CD4-positive, alpha-beta memory T cell (primary cell): Measurements from ENCODE around the gene SEPTIN11. TPM values are rescaled to one million over a fixed set of nuclear protein-coding genes. Genes with fewer than 3 reads are reported as not detected.
A peak's percentile ranks its signal among the peaks of the same experiment; 100 is the strongest.

Experiments used
- CTCF ChIA-PET: fragments of 350-600 bp; sonication (Branson Sonifier 250); formaldehyde crosslinking; loops from one replicate; lab custom pipeline; 2021; ENCODE audit warnings: inconsistent platforms; ENCODE audit not compliant: partially characterized antibody; lab: Charles Lee
- POLR2A ChIA-PET: fragments of 350-600 bp; sonication (Branson Sonifier 250); formaldehyde crosslinking; loops from one replicate; lab custom pipeline; 2021; ENCODE audit not compliant: partially characterized antibody; lab: Charles Lee
- DNase-seq, 5 donors: peaks; one replicate each; pipeline versions ENCODE4 v3.0.0 to v3.0.0-alpha.2; 2020 to 2022; ENCODE audit warnings: mixed read lengths in 1 of 5
- H3K27ac ChIP-seq: one replicate; pipeline ENCODE4 v1.7.0; 2013; ENCODE audit warnings: low read depth, low read length
- H3K27me3 ChIP-seq: 2 replicates; pipeline ENCODE4 v1.7.0; 2013; ENCODE audit warnings: mild to moderate bottlenecking, low read length, moderate library complexity; ENCODE audit not compliant: insufficient read depth
- H3K36me3 ChIP-seq: 2 replicates; pipeline ENCODE4 v1.7.0; 2013; ENCODE audit warnings: mild to moderate bottlenecking, low read length, moderate library complexity; ENCODE audit not compliant: insufficient read depth
- H3K4me1 ChIP-seq: 2 replicates; pipeline ENCODE4 v1.7.0; 2013; ENCODE audit warnings: mild to moderate bottlenecking, low read length, moderate library complexity; ENCODE audit not compliant: insufficient read depth
- H3K4me3 ChIP-seq, 2 donors: one replicate each; pipeline ENCODE4 v1.7.0; 2013; ENCODE audit warnings: low read length in 2 of 2, mild to moderate bottlenecking in 1 of 2
- H3K9me3 ChIP-seq, 2 donors: one replicate each; pipeline ENCODE4 v1.7.0; 2013; ENCODE audit warnings: low read length in 2 of 2, control low read depth in 1 of 2; ENCODE audit not compliant: control insufficient read depth in 1 of 2
- H3K27ac Mint-ChIP-seq, 7 donors: one replicate each; pipeline ENCODE4 v1.8.0; 2020 to 2021; ENCODE audit warnings: mixed read lengths in 7 of 7, mild to moderate bottlenecking in 6 of 7, inconsistent platforms in 3 of 7, moderate library complexity in 3 of 7
- H3K27me3 Mint-ChIP-seq, 2 donors: one replicate each; pipeline ENCODE4 v1.8.0; 2020 to 2021; ENCODE audit warnings: mixed read lengths in 2 of 2
- H3K36me3 Mint-ChIP-seq, 2 donors: one replicate each; pipeline ENCODE4 v1.8.0; 2020 to 2021; ENCODE audit warnings: mixed read lengths in 2 of 2, inconsistent platforms in 1 of 2, mild to moderate bottlenecking in 1 of 2
- H3K4me1 Mint-ChIP-seq, 4 donors: one replicate each; pipeline ENCODE4 v1.8.0; 2020 to 2021; ENCODE audit warnings: mixed read lengths in 4 of 4, mild to moderate bottlenecking in 1 of 4
- H3K4me3 Mint-ChIP-seq, 8 donors: one replicate each; pipeline ENCODE4 v1.8.0; 2020 to 2021; ENCODE audit warnings: mixed read lengths in 8 of 8, mild to moderate bottlenecking in 7 of 8, moderate library complexity in 6 of 8, inconsistent platforms in 3 of 8
- H3K9me3 Mint-ChIP-seq, 8 donors: one replicate each; pipeline ENCODE4 v1.8.0; 2020 to 2021; ENCODE audit warnings: mixed read lengths in 8 of 8, mild to moderate bottlenecking in 5 of 8, inconsistent platforms in 3 of 8, moderate library complexity in 1 of 8
- intact Hi-C: fragments of 100-400 bp; cut with micrococcal nuclease; formaldehyde crosslinking; loops from one replicate; pipeline ENCODE4 v1.15.1; 2023
- polyA plus RNA-seq, 2 donors: library from polyadenylated mRNA; unstranded; fragments of 300-500 nt; fragmentation: Illumina TruSeq; gene quantifications; one replicate each; pipeline ENCODE4 v1.2.3, GENCODE V29; 2021
- total RNA-seq, 2 experiments: library from RNA; stranded (reverse); gene quantifications; one replicate each; pipeline ENCODE4 v1.2.3, GENCODE V29; 2021

The SEPTIN11 gene
- total and polyA plus RNA-seq, 4 experiments from 2014 or later, result 21.9 to 31.3 (median 27.7) TPM

DNA sequence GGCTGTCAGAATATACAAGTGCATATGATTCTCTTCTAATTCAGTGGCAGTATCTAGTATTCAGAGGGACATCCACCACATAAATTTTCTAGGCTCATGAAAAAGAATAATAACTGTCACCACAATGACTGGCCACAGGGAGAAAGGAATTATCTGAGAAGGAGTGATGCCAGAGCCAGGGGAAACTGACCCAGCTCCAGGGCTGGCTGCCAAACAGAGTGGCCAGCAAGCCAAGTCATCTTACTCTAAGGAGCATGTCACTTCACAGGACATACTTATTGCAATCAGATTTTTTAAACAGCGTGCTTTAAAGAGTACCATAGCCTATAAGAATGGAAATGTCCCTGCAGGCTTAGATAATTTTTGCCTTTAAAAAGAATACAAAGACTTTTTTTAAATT lies 5.8 kb upstream of the SEPTIN11 start:
- no peak overlapping the region for H3K4me3 ChIP-seq
- peaks cover 0 to 3% of the 10 kb centered on the region in 2 donors for H3K27me3 Mint-ChIP-seq
- no peak overlapping the region for H3K4me3 Mint-ChIP-seq
- peaks cover 3 to 5% (median 5%) of the 10 kb centered on the region in 4 donors for H3K4me1 Mint-ChIP-seq
- DNase-seq, result no peak
- H3K36me3 ChIP-seq, result no peaks in the 10 kb centered on the region
- no peak overlapping the region for H3K27ac Mint-ChIP-seq
- H3K27ac ChIP-seq, result no peak overlapping the region
- ChIA-PET CTCF (interaction anchor here (0.8 kb wide), 1 partner anchor 101 kb away, joined by 3 read pairs; no protein-coding TSS in a partner anchor), POLR2A (no interaction called here)
- H3K36me3 Mint-ChIP-seq, result no peaks in the 10 kb centered on the region
- no peaks in the 10 kb centered on the region for H3K27me3 ChIP-seq
- peaks cover 0 to 1% (median 0%) of the 10 kb centered on the region in 8 donors for H3K9me3 Mint-ChIP-seq
- H3K4me1 ChIP-seq, result peaks cover 7% of the 10 kb centered on the region
- intact Hi-C loops, result no loop called here
- H3K9me3 ChIP-seq, result no peaks in the 10 kb centered on the region

DNA sequence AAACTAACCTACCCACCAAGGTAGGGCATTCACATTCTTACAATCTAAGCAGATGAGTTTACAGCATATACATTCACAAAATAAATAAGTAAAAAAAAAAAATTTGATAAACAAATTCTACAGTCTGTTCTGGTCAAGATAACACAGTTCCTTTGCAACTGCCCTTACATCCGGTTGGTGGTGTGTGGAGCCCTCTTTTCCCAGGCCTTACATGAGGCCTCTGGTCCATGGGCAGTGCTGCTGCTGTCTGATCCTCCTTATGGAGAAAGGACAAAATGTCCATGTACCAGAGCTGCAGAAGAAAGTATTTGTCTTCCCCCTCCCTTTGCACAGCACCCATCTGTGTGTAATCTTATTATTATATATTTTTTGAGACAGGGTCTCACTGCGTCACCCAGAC lies 2.2 kb upstream of the SEPTIN11 start:
- Histone ChIP-seq H3K9me3 (no peaks in the 10 kb centered on the region), H3K27me3 (no peaks in the 10 kb centered on the region), H3K27ac (no peak overlapping the region), H3K36me3 (no peaks in the 10 kb centered on the region), H3K4me3 (no peak overlapping the region), H3K4me1 (peaks cover 23% of the 10 kb centered on the region)
- Mint-ChIP-seq H3K4me1 (peaks cover 8 to 31% (median 15%) of the 10 kb centered on the region in 4 donors), H3K9me3 (no peaks in the 10 kb centered on the region), H3K27me3 (no peaks in the 10 kb centered on the region), H3K36me3 (peaks cover 0 to 5% of the 10 kb centered on the region in 2 donors), H3K4me3 (peak overlapping the region in 2 of 8 donors; percentile 36 to 57), H3K27ac (peak overlapping the region in 2 of 7 donors; percentile 50 to 92)
- intact Hi-C loops, result no loop called here
- CTCF ChIA-PET, result interaction anchor here (1.5 kb wide), 1 partner anchor 36 kb away, joined by 3 read pairs; no protein-coding TSS in a partner anchor
- POLR2A ChIA-PET, result interaction anchor here (0.5 to 6.4 kb wide), 3 partner anchors 42 to 189 kb away, joined by 3 to 36 read pairs (median 4); no protein-coding TSS in a partner anchor
- no peak for DNase-seq

GRCh38 chr4:76948443-76949275 lies 893 bp upstream of the SEPTIN11 start:
- DNase-seq, result peak; percentile 62 to 82 (median 65)
- Mint-ChIP-seq H3K27me3 (no peaks in the 10 kb centered on the region), H3K4me1 (peaks cover 8 to 41% (median 19%) of the 10 kb centered on the region in 4 donors), H3K4me3 (peak overlapping the region; percentile 87 to 94 (median 92)), H3K36me3 (peaks cover 0 to 5% of the 10 kb centered on the region in 2 donors), H3K27ac (peak overlapping the region; percentile 67 to 92 (median 85)), H3K9me3 (no peaks in the 10 kb centered on the region)
- H3K36me3 ChIP-seq, result no peaks in the 10 kb centered on the region
- ChIA-PET POLR2A (interaction anchor here (1.0 to 6.4 kb wide), 9 partner anchors 29 to 122 kb away, joined by 3 to 36 read pairs (median 6); partner anchors contain the start of gene SOWAHB), CTCF (interaction anchor here (0.9 to 1.5 kb wide), 3 partner anchors 12 to 69 kb away, joined by 3 read pairs; no protein-coding TSS in a partner anchor)
- peak overlapping the region; percentile 41 for H3K27ac ChIP-seq
- H3K4me1 ChIP-seq, result peaks cover 23% of the 10 kb centered on the region
- intact Hi-C loops, result loop anchor here (1.0 kb wide), 6 partner anchors 36 to 208 kb away; no protein-coding TSS in a partner anchor
- H3K9me3 ChIP-seq, result no peaks in the 10 kb centered on the region
- H3K27me3 ChIP-seq, result no peaks in the 10 kb centered on the region
- H3K4me3 ChIP-seq, result peak overlapping the region; percentile 29 to 86

GRCh38 chr4:76950052-76950955 lies 752 bp downstream of the SEPTIN11 start:
- H3K4me3 Mint-ChIP-seq, result peak overlapping the region; percentile 90 to 94 (median 93)
- CTCF ChIA-PET, result interaction anchor here (0.9 to 1.6 kb wide), 4 partner anchors 10 to 103 kb away, joined by 3 to 4 read pairs (median 4); no protein-coding TSS in a partner anchor
- intact Hi-C loops, result loop anchor here (1.0 to 5.0 kb wide), 2 partner anchors 52 to 82 kb away; partner anchors contain the start of gene SOWAHB

DNA sequence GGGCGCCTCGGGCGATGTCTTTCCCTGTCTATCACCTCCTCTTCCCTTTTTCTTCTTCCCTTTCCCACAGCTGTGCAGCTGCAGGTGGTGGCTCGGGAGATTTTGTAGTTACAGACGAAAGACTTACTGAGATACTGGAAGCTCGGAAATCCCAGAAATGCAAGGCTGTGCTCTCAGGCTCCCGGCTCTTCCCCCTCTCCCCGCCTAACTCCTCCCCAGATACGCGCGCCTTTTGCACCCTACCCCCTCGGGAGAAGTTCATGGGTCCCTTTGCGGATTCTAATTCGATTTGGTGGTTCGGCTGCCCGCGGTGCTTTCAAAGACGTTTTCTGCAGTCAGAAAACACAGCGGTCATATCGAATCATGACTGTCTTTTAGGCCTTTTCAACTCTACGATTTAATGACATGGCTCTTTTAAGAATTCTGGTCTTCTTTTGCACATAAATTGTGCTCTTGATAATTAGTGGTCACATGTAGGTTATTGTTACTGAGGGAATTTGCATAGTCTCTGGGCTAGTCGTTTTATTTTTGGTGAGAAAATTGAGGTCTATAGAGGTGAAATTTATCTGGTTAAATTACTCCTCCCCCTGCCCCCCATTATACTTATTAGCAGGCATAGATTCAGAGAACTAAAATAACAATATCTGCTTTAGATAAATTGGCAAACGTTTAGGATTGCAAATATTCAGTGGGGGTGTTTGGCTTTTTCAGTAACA lies 1.6 kb downstream of the SEPTIN11 start:
- intact Hi-C loops, result loop anchor here (1.0 to 5.0 kb wide), 2 partner anchors 53 to 81 kb away; partner anchors contain the start of gene SOWAHB
- Histone ChIP-seq H3K4me1 (peaks cover 23% of the 10 kb centered on the region), H3K4me3 (peak overlapping the region; percentile 24 to 86), H3K27ac (peak overlapping the region; percentile 59), H3K9me3 (no peaks in the 10 kb centered on the region), H3K36me3 (no peaks in the 10 kb centered on the region), H3K27me3 (no peaks in the 10 kb centered on the region)
- DNase-seq, result no peak
- POLR2A ChIA-PET, result interaction anchor here (0.8 to 6.4 kb wide), 5 partner anchors 30 to 94 kb away, joined by 3 to 36 read pairs (median 8); no protein-coding TSS in a partner anchor
- CTCF ChIA-PET, result interaction anchor here (1.2 to 1.6 kb wide), 4 partner anchors 11 to 102 kb away, joined by 3 to 4 read pairs (median 4); no protein-coding TSS in a partner anchor
- Mint-ChIP-seq H3K4me1 (peaks cover 8 to 46% (median 26%) of the 10 kb centered on the region in 4 donors), H3K9me3 (peaks cover 0 to 2% (median 0%) of the 10 kb centered on the region in 8 donors), H3K27me3 (no peaks in the 10 kb centered on the region), H3K27ac (peak overlapping the region; percentile 9 to 92 (median 87)), H3K36me3 (peaks cover 0 to 5% of the 10 kb centered on the region in 2 donors), H3K4me3 (peak overlapping the region; percentile 90 to 94 (median 93))

More at GRCh38 chr4:76950052-76950955, 752 bp downstream of the SEPTIN11 start:
- Mint-ChIP-seq H3K27me3 (no peaks in the 10 kb centered on the region), H3K36me3 (peaks cover 0 to 5% of the 10 kb centered on the region in 2 donors), H3K9me3 (peaks cover 0 to 2% (median 0%) of the 10 kb centered on the region in 8 donors), H3K4me1 (peaks cover 8 to 44% (median 26%) of the 10 kb centered on the region in 4 donors), H3K27ac (peak overlapping the region; percentile 79 to 94 (median 91))
- peaks cover 23% of the 10 kb centered on the region for H3K4me1 ChIP-seq
- H3K4me3 ChIP-seq, result peak overlapping the region; percentile 83 to 86
- no peaks in the 10 kb centered on the region for H3K9me3 ChIP-seq
- DNase-seq, result peak; percentile 37 to 62 (median 49)
- no peaks in the 10 kb centered on the region for H3K27me3 ChIP-seq
- no peaks in the 10 kb centered on the region for H3K36me3 ChIP-seq
- POLR2A ChIA-PET, result interaction anchor here (0.7 to 6.4 kb wide), 9 partner anchors 31 to 95 kb away, joined by 3 to 36 read pairs (median 6); partner anchors contain the start of gene SOWAHB
- H3K27ac ChIP-seq, result peak overlapping the region; percentile 59

- peak overlapping the region in 3 of 7 donors; percentile 51 to 92 (median 90) for H3K27ac Mint-ChIP-seq
- H3K27ac ChIP-seq, result no peak overlapping the region
Observed at GRCh38 chr4:76951672-76952010, 2.1 kb downstream of the SEPTIN11 start.

More at GRCh38 chr4:76951672-76952010, 2.1 kb downstream of the SEPTIN11 start:
- no peak for DNase-seq
- Mint-ChIP-seq H3K4me1 (peaks cover 8 to 46% (median 26%) of the 10 kb centered on the region in 4 donors), H3K4me3 (peak overlapping the region in 7 of 8 donors; percentile 90 to 94 (median 93)), H3K27me3 (no peaks in the 10 kb centered on the region), H3K9me3 (peaks cover 0 to 2% (median 0%) of the 10 kb centered on the region in 8 donors), H3K36me3 (peaks cover 0 to 5% of the 10 kb centered on the region in 2 donors)
- H3K4me1 ChIP-seq, result peaks cover 23% of the 10 kb centered on the region
- ChIA-PET CTCF (interaction anchor here (1.1 to 1.4 kb wide), 3 partner anchors 11 to 92 kb away, joined by 3 to 4 read pairs (median 3); no protein-coding TSS in a partner anchor), POLR2A (interaction anchor here (3.5 to 6.4 kb wide), 2 partner anchors 38 to 43 kb away, joined by 19 to 36 read pairs; no protein-coding TSS in a partner anchor)
- intact Hi-C loops, result loop anchor here (5.0 kb wide), 1 partner anchor 81 kb away; no protein-coding TSS in a partner anchor
- peak overlapping the region in 1 of 2 donors; percentile 86 for H3K4me3 ChIP-seq
- H3K27me3 ChIP-seq, result no peaks in the 10 kb centered on the region
- H3K9me3 ChIP-seq, result no peaks in the 10 kb centered on the region
- no peaks in the 10 kb centered on the region for H3K36me3 ChIP-seq
